GM23248 (cell line): Measurements from ENCODE around the gene KIZ. TPM values are rescaled to one million over a fixed set of nuclear protein-coding genes. Genes with fewer than 3 reads are reported as not detected.

Experiments used
- DNase-seq: peaks from one replicate; pipeline ENCODE4 v3.0.0-alpha.2; 2015
- H2AFZ ChIP-seq: fragments of 200-600 bp; sonication (generic); 2 replicates; pipeline ENCODE4 v1.6.1; 2016; ENCODE audit warnings: antibody characterized with exemption
- H3F3A ChIP-seq: fragments of 200-600 bp; sonication (generic); 2 replicates; pipeline ENCODE4 v1.6.1; 2016; ENCODE audit warnings: mild to moderate bottlenecking, antibody characterized with exemption, mixed run types; ENCODE audit not compliant: insufficient read depth
- H3K27ac ChIP-seq: fragments of 200-600 bp; sonication (generic); 2 replicates; pipeline ENCODE4 v1.5.1; 2016; ENCODE audit warnings: mild to moderate bottlenecking
- H3K27me3 ChIP-seq: fragments of 200-600 bp; sonication (generic); replicated peaks from 2 replicates; pipeline ENCODE4 v1.6.1; 2016; ENCODE audit warnings: mild to moderate bottlenecking; ENCODE audit not compliant: insufficient read depth
- H3K36me3 ChIP-seq: fragments of 200-600 bp; sonication (generic); 2 replicates; pipeline ENCODE4 v1.6.1; 2016; ENCODE audit warnings: low read depth, mild to moderate bottlenecking
- H3K4me1 ChIP-seq: fragments of 200-600 bp; sonication (generic); 2 replicates; pipeline ENCODE4 v1.6.1; 2016; ENCODE audit warnings: mild to moderate bottlenecking; ENCODE audit not compliant: insufficient read depth
- H3K4me2 ChIP-seq: fragments of 200-600 bp; sonication (generic); one replicate; pipeline ENCODE4 v1.6.1; 2016; ENCODE audit warnings: mild to moderate bottlenecking; ENCODE audit not compliant: unreplicated experiment
- H3K4me3 ChIP-seq: fragments of 200-600 bp; sonication (generic); 2 replicates; pipeline ENCODE4 v1.5.1; 2016; ENCODE audit warnings: mild to moderate bottlenecking
- H3K79me2 ChIP-seq: fragments of 200-600 bp; sonication (generic); 2 replicates; pipeline ENCODE4 v1.6.1; 2016; ENCODE audit warnings: mild to moderate bottlenecking; ENCODE audit not compliant: insufficient read depth
- H3K9ac ChIP-seq: fragments of 200-600 bp; sonication (generic); 2 replicates; pipeline ENCODE4 v1.6.1; 2016; ENCODE audit warnings: mild to moderate bottlenecking
- H3K9me2 ChIP-seq: fragments of 200-600 bp; sonication (generic); 2 replicates; pipeline ENCODE4 v1.6.1; 2016; ENCODE audit warnings: mixed run types, mild to moderate bottlenecking, moderate library complexity; ENCODE audit not compliant: insufficient read depth
- H3K9me3 ChIP-seq: fragments of 200-600 bp; sonication (generic); one replicate; pipeline ENCODE4 v1.6.1; 2017; ENCODE audit warnings: low read depth
- H4K20me1 ChIP-seq: fragments of 200-600 bp; sonication (generic); 2 replicates; pipeline ENCODE4 v1.6.0; 2016; ENCODE audit not compliant: insufficient read depth
- EZH2 ChIP-seq: fragments of 200-600 bp; sonication (generic); IDR thresholded peaks from 2 replicates; pipeline ENCODE4 v1.6.1; 2018; ENCODE audit warnings: antibody characterized with exemption, mild to moderate bottlenecking; ENCODE audit not compliant: insufficient read depth, poor library complexity, severe bottlenecking
- EZH2phosphoT487 ChIP-seq: fragments of 200-600 bp; sonication (generic); IDR thresholded peaks from 2 replicates; pipeline ENCODE4 v1.6.1; 2018; ENCODE audit warnings: antibody characterized with exemption, moderate library complexity, mild to moderate bottlenecking, low read depth; ENCODE audit not compliant: insufficient read depth
- WGBS, 2 experiments: methylation state at CpG; one replicate each; pipeline ENCODE4 v1.1.6; 2015 to 2017; ENCODE audit warnings: low lambda C conversion rate in 2 of 2, low coverage in 1 of 2; ENCODE audit errors: missing lambda C conversion rate in 2 of 2; 5-methylcytosine and 5-hydroxymethylcytosine counted together
- in situ Hi-C: fragments of 300-500 bp; cut with MboI; formaldehyde crosslinking; loops from 2 replicates; pipeline ENCODE4 v1.15.0; 2020
- polyA plus RNA-seq: library from polyadenylated mRNA; unstranded; fragments of >200 nt; fragmentation: Nextera tagmentation; extraction: Ambion mirVana; gene quantifications from 2 replicates; pipeline ENCODE4 v1.2.1, GENCODE V29; 2016
- total RNA-seq: library from RNA; depleted of rRNA; stranded (reverse); fragments of >200 nt; shearing (Covaris generic); gene quantifications from 2 replicates; pipeline ENCODE4 v1.2.3, GENCODE V29; 2014

Gene KIZ
- total and polyA plus RNA-seq, 2 experiments from 2014 or later = 15.4 to 24.5 TPM

GRCh38 chr20:21117521-21117920 lies 8.4 kb upstream of the KIZ start:
- Histone ChIP-seq H3K79me2 (no peaks in the 10 kb centered on the region), H2AFZ (no peak overlapping the region), H3F3A (no peaks in the 10 kb centered on the region), H3K27ac (no peak overlapping the region), H3K4me3 (no peak overlapping the region), H3K9me2 (no peaks in the 10 kb centered on the region), H3K4me2 (no peak overlapping the region), H4K20me1 (no peaks in the 10 kb centered on the region), H3K4me1 (no peaks in the 10 kb centered on the region), H3K9ac (no peak overlapping the region), H3K9me3 (no peaks in the 10 kb centered on the region), H3K27me3 (no peaks in the 10 kb centered on the region; the same call in 1 of the 2 replicates), H3K36me3 (no peaks in the 10 kb centered on the region)
- 40 to 41% methylated on average over 4 of the region's 4 CpGs for WGBS, 2 experiments
- TF ChIP-seq EZH2phosphoT487 (no peak), EZH2 (no peak)
- in situ Hi-C loops = no loop called here
- no peak for DNase-seq

- H2AFZ ChIP-seq = no peak overlapping the region
- H3K79me2 ChIP-seq = no peaks in the 10 kb centered on the region
- no peaks in the 10 kb centered on the region for H3K4me1 ChIP-seq
- TF ChIP-seq EZH2 (no peak), EZH2phosphoT487 (no peak)
- no peaks in the 10 kb centered on the region for H3K36me3 ChIP-seq
- no peak overlapping the region for H3K27ac ChIP-seq
- no peaks in the 10 kb centered on the region; the same call in 1 of the 2 replicates for H3K27me3 ChIP-seq
- no peak overlapping the region for H3K4me2 ChIP-seq
- H3K9ac ChIP-seq = no peak overlapping the region
- WGBS, 2 experiments = 24 to 31% methylated on average over 4 of the region's 4 CpGs
- in situ Hi-C loops = no loop called here
- no peak overlapping the region for H3K4me3 ChIP-seq
- H3F3A ChIP-seq = no peaks in the 10 kb centered on the region
- no peaks in the 10 kb centered on the region for H3K9me2 ChIP-seq
- H4K20me1 ChIP-seq = no peaks in the 10 kb centered on the region
- H3K9me3 ChIP-seq = no peaks in the 10 kb centered on the region
- DNase-seq = no peak
Observed at GRCh38 chr20:21118138-21118537, 7.7 kb upstream of the KIZ start.

- Histone ChIP-seq H2AFZ (no peak overlapping the region), H3K36me3 (no peaks in the 10 kb centered on the region), H3K79me2 (no peaks in the 10 kb centered on the region), H3K4me1 (no peaks in the 10 kb centered on the region), H3K4me3 (no peak overlapping the region), H3K9me2 (no peaks in the 10 kb centered on the region), H3K4me2 (no peak overlapping the region), H4K20me1 (no peaks in the 10 kb centered on the region), H3K9ac (no peak overlapping the region), H3K9me3 (no peaks in the 10 kb centered on the region), H3F3A (no peaks in the 10 kb centered on the region), H3K27me3 (no peaks in the 10 kb centered on the region), H3K27ac (no peak overlapping the region)
- WGBS, 2 experiments = 49 to 58% methylated on average over 2 of the region's 2 CpGs
- DNase-seq = no peak
- TF ChIP-seq EZH2phosphoT487 (no peak), EZH2 (no peak)
- in situ Hi-C loops = no loop called here
Observed at GRCh38 chr20:21118782-21119181, 7.1 kb upstream of the KIZ start.

- peaks cover 27% of the 10 kb centered on the region for H3K79me2 ChIP-seq
- H2AFZ ChIP-seq = no peak overlapping the region
- 73 to 81% methylated on average over 3 of the region's 3 CpGs for WGBS, 2 experiments
- no peaks in the 10 kb centered on the region for H4K20me1 ChIP-seq
- in situ Hi-C loops = no loop called here
- H3K4me3 ChIP-seq = no peak overlapping the region
- no peaks in the 10 kb centered on the region for H3K36me3 ChIP-seq
- H3K9ac ChIP-seq = no peak overlapping the region
- no peak for DNase-seq
- TF ChIP-seq EZH2phosphoT487 (no peak), EZH2 (no peak)
- peaks cover 8% of the 10 kb centered on the region for H3K4me1 ChIP-seq
- no peaks in the 10 kb centered on the region for H3K9me3 ChIP-seq
- H3F3A ChIP-seq = peaks cover 6% of the 10 kb centered on the region; the same call in 1 of the 2 replicates
- H3K27me3 ChIP-seq = no peaks in the 10 kb centered on the region
- no peaks in the 10 kb centered on the region for H3K9me2 ChIP-seq
- H3K27ac ChIP-seq = no peak overlapping the region
- no peak overlapping the region for H3K4me2 ChIP-seq
Observed at GRCh38 chr20:21124190-21124589, 1.7 kb upstream of the KIZ start.
